NB4 (cell line): Measurements from ENCODE around the gene HIPK1.
A peak's percentile ranks its signal among the peaks of the same experiment; 100 is the strongest.
"Not testable (repeated sequence)": the region's sequence is repeated elsewhere in the genome, so short reads cannot be mapped to it uniquely, and the experiment has no call there.

ENCODE experiments used
- DNase-seq: peaks from one replicate; pipeline ENCODE4 v3.0.0; 2010; ENCODE audit warnings: low read depth
- H3K4me3 ChIP-seq: one replicate; pipeline ENCODE4 v1.5.1; 2011; ENCODE audit warnings: mild to moderate bottlenecking, low read depth, low read length, moderate library complexity
- CTCF ChIP-seq: IDR thresholded peaks from one replicate; pipeline ENCODE4 v1.5.1; 2012; ENCODE audit warnings: low read depth, low read length
- MAX ChIP-seq: IDR thresholded peaks from 2 replicates; pipeline ENCODE4 v1.6.1; 2011; ENCODE audit warnings: low read depth, low read length
- MYC ChIP-seq: IDR thresholded peaks from 2 replicates; pipeline ENCODE4 v1.6.1; 2011; ENCODE audit warnings: low read depth, low read length
- POLR2A ChIP-seq: IDR thresholded peaks from 2 replicates; pipeline ENCODE4 v1.6.1; 2011; ENCODE audit warnings: mild to moderate bottlenecking; ENCODE audit not compliant: insufficient read length; ENCODE audit errors: extremely low read depth

HIPK1 gene

DNA sequence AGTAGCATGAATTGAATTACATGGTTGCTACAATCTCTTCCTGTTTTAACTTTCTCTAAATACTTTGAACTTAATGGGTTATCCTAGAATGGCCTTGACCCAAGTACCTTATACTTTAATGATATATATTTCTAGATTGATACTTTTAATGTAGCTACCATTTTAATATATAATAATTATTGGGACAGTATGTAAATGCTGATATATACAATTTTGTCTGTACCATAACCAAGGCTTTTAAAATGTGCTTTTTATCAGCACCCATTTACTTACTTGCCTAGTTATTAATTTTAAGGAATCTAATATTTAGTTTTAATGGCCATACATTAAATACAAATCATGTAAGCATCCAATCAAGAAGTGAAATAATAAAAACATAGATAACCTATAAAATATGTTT lies 13.4 kb downstream of the HIPK1 start:
- no peak for TF ChIP-seq CTCF
- no peak for TF ChIP-seq POLR2A
- TF ChIP-seq MAX: no peak
- TF ChIP-seq MYC: no peak
- H3K4me3 ChIP-seq: peak overlapping the region; percentile 3
- no peak for DNase-seq

GRCh38 chr1:113943028-113943811 lies 14.1 kb downstream of the HIPK1 start:
- TF ChIP-seq POLR2A: no peak
- TF ChIP-seq MYC: 0 out of 2 replicates have a peak, but pooled peaks have one; percentile 52
- peak; percentile 90 for DNase-seq
- H3K4me3 ChIP-seq: peak overlapping the region; percentile 4

- TF ChIP-seq POLR2A (no peak), MYC (no peak), MAX (no peak), CTCF (no peak)
Observed at GRCh38 chr1:113945329-113945728, 16.2 kb downstream of the HIPK1 start.

DNA sequence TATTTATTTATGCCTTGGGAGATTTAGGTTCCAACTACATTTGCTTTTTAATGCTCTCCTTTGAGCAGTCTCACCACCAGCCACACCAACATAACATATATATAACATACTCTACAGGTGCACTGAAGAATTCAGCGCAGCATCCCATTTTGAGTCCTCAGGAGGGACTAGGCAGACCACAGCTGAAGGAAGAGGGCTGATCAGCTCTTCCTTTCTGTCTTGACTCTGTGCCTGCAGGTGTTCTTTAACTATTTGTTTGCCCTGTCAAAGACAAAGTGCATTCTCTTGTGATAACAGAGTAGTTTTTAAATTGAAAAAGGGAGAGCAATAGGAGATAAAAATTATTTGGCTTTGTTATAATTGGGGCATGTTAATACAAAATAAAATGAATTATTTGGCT lies 17.0 kb downstream of the HIPK1 start:
- TF ChIP-seq MAX (no peak), POLR2A (no peak), CTCF (no peak), MYC (no peak)
- DNase-seq: peak; percentile 6
- H3K4me3 ChIP-seq: no peak overlapping the region

More at GRCh38 chr1:113945329-113945728, 16.2 kb downstream of the HIPK1 start:
- no peak for DNase-seq
- no peak overlapping the region for H3K4me3 ChIP-seq

DNA sequence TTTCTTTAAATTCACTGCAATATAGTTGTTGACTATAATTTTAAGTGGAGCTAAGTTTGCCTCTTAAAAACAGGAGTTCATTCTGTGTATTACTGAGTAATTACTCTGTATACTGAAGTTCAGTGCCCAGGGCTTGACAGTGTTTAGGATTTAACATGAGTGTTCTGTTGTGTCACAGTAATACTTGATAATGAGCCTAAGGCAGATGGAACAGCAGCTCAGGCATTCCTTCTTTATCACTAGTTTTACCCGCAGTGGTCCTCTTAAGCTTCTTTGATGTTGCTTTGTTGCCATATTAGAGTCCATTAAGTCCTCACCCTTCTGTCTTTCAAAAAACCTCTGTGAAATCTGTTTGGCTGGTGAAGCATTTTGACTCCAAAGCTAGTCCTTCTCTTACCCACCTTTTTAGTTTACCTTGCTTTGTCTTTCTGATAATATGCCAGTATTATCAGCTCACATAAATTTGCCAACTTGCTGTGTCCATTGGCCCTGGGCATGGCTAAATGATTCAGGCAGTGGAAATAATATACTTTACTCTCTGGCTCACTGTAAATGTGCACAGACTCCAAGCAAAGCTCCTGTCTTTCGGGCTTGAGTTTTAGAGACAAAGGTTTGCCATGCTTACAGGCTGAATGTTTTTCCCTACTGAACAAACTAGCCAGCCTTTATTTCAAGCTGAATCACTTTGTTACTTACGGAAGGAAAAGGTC lies 17.7 kb downstream of the HIPK1 start:
- DNase-seq: peak; percentile 9
- no peak for TF ChIP-seq CTCF
- no peak for TF ChIP-seq MYC
- no peak for TF ChIP-seq MAX
- TF ChIP-seq POLR2A: no peak

DNA sequence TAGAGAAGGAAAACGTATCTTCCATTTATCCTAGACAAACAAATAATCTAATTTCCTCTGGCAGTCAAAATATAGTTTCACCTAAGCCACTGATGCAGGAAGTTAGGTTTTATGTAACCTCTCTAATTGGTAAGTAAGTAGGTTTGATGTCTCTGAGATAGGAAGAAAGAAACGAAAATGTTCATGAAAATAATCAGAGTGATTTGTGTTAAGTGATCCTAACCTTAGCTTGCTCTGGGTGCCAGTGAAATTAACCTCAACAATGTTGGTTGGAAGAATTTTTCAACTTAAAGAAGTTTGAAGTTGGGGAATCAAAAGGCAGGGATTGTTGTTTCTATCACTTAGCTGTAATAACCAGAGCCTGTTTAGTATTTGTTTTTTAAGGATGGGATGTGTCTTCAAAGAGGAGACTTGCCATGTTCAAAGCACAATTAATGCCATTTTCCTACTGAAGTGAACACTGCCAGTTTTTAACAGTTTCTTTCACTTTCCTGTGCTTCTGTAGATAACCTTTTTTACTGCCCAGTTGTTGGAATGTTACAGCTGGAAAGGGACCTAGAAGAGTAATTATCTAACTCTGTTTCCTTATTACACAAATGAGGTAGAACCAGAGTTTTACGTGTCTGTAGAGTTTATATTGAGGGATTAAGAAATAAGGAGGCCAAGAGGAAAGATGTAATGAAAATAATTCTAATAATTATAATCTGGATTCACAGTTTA lies 18.4 kb downstream of the HIPK1 start:
- no peak overlapping the region for H3K4me3 ChIP-seq
- DNase-seq: no peak
- no peak for TF ChIP-seq POLR2A
- no peak for TF ChIP-seq MYC
- no peak for TF ChIP-seq CTCF
- TF ChIP-seq MAX: no peak

More for the DNA sequence above, 17.7 kb downstream of the HIPK1 start:
- no peak overlapping the region for H3K4me3 ChIP-seq

DNA sequence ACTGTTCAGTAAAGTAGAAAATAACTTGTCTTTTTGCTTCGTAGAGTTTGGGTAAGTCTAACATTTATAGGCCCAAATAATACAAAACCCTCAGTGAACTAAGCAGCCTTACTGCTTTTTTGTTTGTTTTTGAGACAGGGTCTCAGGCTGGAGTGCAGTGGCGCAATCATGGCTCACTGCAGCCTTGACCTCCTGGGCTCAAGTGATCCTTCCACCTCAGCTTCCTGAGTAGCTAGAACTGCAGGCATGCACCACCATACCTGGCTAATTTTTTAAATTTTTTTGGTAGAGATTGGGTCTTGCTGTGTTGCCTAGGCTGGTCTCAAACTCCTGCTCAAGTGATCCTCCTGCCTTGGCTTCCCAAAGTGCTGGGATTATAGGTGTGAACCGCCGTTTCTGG lies 19.0 kb downstream of the HIPK1 start:
- not testable (repeated sequence) for H3K4me3 ChIP-seq
- peak; percentile 51 for DNase-seq
